SH-SY5Y (cell line): ENCODE measurements around the gene BTNL3.

Source experiments
- GATA2 ChIP-seq: IDR thresholded peaks from 2 replicates; pipeline ENCODE4 v1.6.1; 2011; ENCODE audit warnings: mild to moderate bottlenecking, low read depth, low read length
- GATA3 ChIP-seq: IDR thresholded peaks from 2 replicates; pipeline ENCODE4 v1.6.1; 2011; ENCODE audit warnings: low read depth, mild to moderate bottlenecking, low read length, moderate library complexity

DNA sequence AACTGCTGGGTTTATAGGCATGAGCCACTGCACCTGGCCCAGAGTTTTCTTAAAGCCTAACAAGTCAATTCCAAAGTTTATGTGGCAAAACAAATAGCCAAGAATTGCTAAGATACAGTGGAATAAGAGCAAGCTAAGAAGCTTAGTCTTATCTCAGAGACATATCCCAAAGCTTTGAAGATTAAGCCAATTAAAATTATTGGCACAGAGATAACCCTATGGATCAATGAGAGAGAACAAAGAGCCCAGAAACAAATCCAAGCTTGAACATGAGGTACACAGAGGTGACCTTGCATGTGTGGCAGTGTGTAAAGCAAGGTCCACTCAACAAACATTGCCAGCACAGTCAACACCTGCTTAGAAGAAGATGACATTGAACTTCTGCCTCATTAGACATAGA lies 13.3 kb downstream of the BTNL3 start:
- TF ChIP-seq GATA2 = no peak
- no peak for TF ChIP-seq GATA3
